Cerebellar nuclear complex (tissue), 1 donor: ENCODE measurements around the gene MEF2A.

Source experiments
- DNase-seq, 2 experiments: peaks; one replicate each; lab custom pipeline; 2025; lab: John Stamatoyannopoulos, UW

The MEF2A gene

DNA sequence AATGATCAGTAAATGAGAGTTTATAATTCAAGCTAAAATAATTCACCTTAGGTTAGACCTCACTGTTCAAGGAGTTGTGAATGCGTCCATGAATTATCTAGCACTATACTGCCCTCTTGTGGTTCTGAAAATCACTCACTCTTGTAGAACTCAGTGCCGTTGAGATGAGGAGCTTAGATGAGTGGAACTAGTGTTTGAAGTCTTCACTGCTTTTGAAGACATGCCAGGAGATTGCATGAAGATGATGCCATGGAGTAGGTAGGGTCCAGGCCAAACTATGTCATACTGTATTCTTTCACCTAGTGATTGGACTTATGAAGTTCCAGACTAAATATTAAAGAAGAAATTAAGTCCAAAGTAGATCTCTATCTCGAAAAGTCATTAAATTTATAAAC is 138.7 kb downstream of the MEF2A start:
- peak in 1 of 2 experiments; percentile 75 for DNase-seq

DNA sequence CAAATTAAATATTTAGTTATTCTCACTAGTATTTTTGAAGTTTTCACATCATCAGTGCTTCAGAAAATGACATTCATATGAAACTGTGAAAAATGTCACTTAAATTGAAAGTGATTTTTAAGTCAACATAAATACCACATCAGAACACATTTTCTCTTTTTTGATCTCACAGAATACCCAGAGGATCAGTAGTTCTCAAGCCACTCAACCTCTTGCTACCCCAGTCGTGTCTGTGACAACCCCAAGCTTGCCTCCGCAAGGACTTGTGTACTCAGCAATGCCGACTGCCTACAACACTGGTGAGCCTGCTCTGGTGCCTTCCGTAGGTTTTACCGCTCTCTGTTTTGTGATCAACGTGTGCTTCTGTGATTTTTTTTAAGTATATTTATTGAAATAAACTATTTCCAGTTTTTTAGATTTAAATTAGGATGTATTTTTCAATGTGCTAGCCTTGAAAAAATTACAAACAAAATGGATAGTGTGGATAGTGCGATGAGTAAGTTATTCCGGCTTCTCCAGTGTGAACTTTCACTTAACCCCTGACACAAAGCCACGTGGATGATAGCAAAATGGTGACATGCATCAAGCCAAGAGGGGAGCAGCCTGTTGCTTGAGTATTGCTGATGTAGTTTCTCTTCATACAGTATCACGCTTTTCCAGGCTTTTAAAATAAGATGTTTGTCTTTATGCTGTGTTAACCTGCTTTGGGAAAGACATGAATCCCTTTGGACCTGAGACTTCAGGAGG is 140.9 kb downstream of the MEF2A start:
- no peak for DNase-seq

DNA sequence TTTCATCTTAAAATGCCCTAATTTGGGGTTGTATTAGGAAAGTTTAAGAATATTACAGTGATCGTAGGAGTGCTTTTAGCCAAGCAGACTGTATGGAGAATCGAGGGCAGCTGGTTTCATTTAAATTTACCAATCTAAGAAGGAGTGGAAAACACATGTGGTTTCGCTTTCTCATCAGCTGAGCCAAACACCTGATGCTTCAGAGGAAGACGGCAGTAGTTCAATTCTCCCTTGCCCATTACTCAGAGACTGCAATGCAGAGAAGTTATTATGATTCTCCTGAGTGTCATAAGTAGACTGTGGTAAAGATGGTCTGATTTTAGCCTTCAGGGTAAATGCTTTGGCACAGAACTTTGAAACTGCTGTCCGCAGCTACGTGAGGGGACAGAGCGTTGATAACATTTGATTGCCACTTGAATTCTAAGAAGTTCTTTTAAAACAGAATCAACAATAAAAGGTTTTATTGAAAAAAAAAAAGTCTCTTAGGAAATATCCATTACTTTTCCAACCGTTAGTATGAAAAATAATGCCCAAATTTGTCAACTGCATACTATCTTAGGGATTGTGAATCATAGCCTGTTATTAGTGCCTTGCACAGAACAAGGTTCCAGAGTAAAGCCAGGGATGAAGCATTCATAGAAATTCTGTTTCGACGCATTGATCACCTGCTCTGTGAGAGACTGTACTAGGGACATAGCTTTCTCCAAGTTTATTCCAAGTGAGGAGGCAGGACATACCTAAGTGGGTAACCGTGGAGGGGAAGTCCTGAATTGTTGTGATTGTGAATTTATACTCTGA is 141.9 kb downstream of the MEF2A start:
- DNase-seq, result no peak

DNA sequence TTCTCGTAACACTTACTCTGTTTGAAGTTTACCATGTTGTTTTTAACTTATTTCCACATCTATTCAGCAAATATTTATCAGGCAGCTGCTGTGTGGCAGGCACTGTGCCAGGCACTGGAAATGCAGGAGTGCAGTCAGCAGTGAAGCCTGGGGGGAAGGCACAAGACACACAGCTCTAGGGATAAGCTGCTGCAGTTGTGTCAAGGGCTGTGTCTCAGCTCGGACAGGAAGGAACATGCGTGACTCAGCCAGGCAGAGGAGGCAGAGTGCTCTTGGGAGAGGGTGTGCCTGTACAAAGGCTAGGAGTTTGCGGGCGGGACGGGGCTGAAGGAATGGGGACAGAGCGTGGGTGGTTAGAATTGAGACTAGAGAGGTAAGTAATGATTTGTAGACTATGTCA is 142.8 kb downstream of the MEF2A start:
- no peak for DNase-seq

DNA sequence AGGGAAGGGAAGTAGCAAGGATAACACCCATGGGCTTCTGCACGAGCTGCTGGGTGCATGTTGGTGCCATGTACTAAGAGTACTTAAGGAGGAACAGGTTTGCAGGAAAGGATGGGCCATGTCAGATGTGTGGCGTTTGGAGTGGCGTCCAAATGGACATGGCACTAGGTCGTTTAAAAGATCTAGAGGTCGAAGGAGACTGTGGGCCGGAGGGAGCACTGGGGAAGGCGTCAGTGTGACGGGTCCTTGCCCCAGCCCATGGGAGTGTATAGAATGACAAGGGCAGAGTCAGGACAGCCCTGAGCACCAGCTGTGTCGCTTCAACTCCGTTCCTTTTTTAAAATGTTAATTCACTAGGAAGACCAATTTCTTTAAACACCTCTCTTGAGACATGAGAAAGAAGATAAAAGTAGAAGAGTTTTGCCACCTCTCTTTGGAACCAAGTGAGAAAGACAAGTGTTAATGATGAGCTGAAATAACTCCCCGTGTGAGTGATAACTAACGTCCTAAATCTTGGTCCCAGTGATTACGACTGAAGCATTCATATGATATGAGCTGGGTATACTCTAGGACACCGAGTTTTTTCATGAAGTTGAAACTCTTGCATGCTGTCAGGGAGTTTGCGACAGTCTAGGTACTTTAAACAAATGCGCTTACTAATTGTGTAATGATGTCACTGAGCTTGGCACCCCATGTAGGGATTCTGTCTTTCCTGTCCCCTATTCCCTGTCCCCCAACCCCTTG is 143.6 kb downstream of the MEF2A start:
- no peak for DNase-seq

DNA sequence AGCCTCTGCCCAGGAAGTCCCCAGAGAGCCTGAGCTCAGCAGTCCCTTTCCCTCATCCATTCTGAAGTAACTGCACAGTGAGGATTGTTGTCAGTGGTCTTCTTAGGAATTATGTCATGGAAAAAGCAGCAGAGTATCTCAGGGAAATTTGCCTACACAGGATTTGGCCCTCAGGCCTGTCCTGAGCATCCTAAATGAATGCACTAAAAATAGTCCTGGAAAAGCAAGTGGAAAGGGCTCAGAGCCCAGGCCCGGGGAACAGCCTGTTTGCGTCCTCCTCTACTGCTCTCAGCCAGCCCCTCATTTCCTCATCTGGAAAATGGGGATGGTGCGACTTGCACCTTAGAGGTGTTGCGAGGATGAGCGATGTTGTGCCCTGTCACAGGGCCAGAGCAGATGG is 145.8 kb downstream of the MEF2A start:
- no peak for DNase-seq

DNA sequence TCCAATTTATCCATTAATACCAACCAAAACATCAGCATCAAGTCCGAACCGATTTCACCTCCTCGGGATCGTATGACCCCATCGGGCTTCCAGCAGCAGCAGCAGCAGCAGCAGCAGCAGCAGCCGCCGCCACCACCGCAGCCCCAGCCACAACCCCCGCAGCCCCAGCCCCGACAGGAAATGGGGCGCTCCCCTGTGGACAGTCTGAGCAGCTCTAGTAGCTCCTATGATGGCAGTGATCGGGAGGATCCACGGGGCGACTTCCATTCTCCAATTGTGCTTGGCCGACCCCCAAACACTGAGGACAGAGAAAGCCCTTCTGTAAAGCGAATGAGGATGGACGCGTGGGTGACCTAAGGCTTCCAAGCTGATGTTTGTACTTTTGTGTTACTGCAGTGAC is 146.6 kb downstream of the MEF2A start:
- DNase-seq, result no peak

DNA sequence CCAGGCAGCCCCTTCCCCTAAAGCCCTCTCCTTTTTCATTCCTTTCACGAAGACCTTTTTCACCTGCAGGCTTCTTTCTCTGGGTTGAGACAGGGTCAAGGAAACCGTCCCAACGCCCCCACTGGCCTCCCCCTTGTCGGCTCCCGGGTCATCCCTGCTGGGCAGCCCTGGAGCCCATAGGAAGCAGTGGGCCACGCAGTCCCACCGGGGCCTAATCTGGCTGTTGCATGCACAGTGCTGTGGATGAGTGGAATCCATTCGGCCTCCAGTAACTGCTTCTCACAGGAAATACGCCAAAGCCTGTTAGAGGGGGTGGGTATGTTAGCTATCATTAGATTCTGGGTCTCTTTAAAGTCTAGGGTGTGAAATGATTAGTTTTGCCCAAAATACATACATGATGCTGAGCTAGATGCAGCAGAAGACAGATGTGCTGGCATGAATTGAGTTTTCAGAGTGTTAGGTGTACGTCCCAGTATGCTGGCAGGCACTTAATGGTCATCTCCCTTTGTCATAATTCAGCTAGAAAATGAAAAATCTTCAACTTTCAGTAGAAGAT is 150.8 kb downstream of the MEF2A start:
- no peak for DNase-seq

DNA sequence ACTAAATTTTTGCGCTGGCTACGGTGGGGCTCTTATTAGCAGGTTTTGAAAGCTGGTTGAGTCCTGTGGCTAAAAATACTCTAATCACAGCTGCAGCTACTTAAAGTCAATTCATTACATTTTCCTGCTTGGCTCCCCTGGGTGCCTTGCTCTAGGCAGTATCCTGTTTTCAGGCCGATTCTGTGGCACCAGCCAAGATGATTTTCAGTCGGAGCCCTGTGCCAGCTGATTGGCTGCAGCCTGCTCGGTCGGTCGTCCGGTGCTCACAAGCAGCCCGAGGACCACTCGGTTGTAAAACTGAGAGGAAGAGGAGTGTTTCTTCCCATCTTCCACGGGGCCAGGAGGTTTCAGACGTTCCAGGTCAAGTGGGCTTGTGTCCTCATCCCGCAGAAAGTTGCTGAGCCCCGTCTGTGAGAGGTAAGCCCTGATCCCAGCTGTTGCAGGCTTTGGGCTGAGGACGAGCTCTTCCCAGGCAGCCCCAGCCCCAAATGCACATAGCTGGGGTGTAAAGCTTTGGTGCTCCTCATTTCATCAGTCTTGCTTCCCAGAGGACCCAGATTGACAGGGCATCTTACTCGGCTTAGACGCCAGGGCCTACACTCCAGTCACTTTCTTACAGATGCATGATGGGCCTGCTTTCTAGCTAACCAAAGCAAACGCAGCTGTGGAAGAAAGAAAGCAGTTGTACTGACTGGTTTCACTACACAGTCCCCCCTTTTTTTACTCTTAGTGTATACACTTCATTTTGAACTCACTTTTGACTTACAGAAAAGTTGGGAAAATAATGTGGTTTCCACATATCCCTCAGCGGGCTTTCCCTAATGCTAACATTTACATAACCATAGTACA is 151.6 kb downstream of the MEF2A start:
- no peak for DNase-seq

DNA sequence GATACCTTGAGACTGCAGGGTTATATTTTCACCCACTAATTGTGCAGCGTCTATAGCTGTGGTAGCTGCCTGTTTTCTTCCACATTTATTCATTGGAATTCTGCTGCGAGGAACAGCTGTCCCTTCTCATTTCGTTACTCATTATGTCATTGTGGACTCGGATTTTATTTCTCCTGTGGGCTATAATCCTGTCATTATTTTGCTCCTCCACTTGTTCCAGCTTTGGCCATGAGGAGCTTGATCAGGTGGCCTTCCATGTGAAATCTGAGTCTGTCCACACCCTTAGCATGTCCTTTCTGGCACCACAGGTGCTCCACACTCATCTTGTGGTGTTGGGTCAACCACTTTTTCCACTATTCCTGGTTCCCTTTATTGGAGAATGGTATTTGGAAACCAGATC is 152.6 kb downstream of the MEF2A start:
- DNase-seq, result no peak

DNA sequence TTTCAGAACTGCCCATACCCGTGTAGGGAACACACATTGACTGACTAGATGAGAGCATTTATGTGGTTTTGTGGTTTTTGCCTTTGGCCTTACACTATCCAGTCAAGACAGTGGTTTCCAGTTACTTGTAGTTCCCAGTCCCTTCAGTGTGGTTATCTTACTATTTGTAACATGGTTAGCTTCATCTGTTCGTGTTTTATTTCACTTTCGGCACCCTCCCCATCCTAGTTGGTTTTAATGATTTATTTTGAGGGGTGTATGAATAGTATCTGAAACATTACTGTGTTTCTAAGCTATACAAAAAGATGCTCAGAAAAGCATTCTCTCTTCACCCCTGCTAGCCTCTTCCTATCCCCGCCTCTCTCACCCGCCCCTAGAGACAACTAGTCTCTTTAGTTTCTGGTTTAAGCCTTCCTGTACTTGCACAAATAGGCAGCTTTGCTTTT is 153.3 kb downstream of the MEF2A start:
- DNase-seq, result no peak

DNA sequence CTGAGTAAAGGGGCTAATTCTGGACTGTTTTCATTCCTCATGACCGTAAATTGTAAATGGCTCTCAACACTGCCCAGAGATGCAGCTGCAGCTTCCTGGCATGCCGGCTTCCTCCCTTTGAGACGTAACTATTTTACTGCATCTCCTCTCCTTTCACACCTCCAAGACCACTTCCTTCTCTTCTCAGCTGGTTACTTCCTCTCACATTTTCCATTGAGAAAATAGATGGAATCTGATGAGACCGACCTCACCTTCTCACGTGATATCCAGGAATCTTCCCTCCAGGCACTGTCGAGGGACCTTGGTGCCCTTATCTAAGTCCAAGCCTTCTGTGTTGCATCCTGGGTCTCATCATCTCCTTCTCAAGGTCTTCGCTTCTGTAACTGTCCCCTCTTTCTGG is 154.7 kb downstream of the MEF2A start:
- no peak for DNase-seq

DNA sequence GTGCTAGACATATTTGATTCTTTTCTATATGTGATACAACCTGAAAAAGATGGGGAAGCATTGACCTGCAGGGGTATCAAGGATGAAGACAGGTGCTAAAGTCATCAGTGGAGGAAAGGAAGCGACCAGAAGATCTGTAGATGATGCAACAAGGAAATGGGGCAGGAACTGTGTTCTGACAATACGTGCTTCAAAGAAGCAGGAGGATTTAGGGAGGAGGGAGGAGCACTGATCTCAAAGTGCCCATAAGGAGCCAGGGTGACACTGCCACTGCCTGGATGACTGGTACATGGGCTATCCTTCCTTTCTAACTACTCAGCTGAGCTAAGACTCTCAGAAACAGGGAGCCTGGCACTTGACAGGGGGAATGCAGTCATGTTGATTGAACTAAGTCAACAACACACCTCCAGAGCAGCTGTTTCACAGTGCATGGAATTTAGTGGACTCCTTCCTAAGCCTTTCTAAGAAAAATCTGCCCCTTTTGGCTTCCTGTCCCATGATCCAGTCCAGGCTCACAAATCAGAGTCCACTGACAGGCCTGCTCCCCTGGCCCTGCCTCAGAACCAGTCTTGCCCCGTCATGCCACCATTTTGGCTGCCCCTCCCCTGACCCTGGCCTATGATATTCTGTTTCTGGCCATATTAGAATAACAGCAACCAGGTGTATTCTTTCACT is 155.5 kb downstream of the MEF2A start:
- DNase-seq, result no peak

DNA sequence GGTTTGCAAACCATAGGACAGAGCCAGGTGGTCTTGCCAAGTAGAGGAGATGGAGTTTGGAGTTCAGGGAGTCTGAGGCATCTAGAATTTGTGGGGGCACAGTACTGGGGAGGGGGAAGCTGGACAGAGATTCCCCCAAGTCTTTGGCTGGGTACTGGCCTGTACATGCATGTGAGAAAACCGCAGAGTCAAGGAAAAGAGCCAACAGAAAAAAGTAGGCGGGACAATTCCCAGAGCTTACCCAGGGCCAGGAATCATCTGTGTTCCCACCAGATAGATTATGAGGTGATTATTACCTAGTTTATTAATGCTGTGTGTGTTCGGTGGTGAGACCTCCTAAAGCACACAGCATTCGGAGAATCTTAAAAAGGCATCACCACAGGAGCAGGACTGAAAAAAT is 156.1 kb downstream of the MEF2A start:
- no peak for DNase-seq

DNA sequence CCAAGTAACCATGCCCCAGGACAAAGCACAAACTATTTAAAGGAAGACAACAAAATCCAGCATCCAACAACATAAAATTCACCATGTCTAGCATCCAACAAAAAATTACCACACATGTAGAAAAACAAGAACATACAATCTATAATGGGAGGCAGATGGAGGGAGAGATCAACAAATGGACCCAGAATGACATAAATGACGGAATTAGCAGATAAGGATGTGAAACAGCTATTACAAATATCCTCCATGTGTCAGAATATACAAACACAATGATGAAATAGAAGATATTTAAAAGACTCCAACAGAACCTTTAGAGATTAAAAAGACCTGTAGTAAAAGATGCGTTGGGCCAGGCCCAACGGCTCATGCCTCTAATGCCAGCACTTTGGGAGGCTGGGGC is 156.6 kb downstream of the MEF2A start:
- DNase-seq, result no peak

DNA sequence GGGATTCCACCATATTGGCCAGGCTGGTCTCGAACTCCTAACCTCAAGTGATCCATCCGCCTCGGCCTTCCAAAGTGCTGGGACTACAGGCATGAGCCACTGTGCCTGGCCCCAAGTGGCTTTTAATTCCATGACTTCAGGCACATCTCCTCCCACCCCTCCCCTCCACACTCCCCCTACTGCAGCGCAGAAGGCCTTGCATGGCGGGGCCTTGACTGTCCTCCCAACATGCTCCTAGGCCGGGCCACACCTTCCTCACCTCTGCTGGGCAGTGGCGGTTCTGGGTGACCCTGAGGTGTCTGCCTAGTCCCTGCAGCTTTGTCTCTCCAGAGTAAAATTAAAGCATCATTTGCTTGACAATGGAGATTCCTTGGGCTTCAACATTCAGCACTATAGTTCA is 160.5 kb downstream of the MEF2A start:
- no peak for DNase-seq

DNA sequence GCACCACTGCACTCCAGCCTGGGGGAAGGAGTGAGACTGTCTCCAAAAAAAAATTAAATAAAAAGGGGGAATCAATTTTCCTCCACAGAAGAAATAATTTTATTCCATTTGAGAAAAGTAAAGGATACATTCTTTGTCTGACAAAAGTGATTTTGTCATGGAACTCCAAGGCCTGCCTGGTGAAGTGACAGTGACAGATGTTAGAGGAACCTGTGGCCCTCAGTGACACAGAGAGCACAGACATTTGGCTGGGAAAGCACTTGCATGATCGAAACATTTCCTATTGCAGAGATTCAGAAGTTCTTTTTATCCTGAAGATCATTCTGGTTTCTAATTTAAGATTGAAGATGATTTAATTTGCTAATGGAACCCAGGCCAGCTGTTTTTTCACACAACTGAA is 161.5 kb downstream of the MEF2A start:
- no peak for DNase-seq

DNA sequence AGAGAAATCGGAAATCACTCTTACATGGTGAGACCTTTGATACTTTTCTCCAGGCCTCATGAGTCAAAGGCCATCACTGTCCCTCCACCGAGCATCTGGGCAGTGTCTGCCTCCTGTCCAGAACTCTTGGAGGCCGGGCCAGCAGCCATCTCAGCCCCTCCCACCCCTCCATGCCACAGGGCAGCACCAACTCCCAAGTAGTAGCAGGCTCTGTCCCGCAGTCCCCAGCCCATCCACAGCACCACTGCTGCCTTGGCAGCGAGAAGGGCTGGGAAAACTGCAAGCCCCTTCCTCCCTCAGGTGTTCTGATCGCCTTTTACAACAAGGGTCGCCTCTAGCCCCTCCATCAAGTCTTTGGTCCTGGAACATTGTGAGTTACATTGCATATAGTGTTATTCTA is 161.9 kb downstream of the MEF2A start:
- no peak for DNase-seq

DNA sequence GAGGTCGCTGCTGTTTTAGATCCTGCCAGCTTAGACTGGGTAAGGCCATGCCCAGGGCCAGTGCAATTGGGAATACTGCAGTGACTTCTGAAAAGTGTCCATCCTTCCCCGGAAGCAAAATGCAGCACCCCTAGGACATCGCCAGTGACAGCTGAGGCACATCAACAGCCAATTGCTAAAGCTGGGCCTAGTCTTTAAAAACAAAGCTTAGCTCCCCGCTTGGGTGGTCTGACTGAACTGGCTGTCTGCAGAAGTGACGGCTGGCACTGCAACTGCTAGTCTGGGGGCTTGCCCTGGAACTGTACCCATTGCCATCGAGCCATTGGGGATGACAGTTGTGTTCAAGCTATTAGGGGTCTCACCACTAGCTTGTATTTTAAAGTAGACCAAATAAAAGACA is 163.1 kb downstream of the MEF2A start:
- no peak for DNase-seq

DNA sequence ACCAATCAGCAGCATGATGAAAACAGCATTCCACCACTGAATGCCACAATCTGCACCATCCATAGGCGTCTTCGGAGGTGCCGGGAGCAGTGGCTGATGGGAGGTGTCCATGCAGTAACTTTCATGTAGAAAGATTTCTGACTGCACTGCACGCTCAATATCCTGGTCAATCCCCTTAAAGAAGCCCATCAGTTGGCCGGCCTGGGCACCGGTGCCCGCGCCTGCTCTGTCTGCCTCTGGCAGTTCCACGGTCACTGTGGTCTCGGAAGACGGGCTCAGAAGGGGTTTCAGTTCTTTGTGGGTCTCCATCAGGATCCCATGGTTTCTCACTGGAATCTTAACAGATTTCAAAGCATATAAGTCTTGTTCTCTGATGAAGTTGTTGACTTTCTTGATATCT is 163.5 kb downstream of the MEF2A start:
- no peak for DNase-seq

DNA sequence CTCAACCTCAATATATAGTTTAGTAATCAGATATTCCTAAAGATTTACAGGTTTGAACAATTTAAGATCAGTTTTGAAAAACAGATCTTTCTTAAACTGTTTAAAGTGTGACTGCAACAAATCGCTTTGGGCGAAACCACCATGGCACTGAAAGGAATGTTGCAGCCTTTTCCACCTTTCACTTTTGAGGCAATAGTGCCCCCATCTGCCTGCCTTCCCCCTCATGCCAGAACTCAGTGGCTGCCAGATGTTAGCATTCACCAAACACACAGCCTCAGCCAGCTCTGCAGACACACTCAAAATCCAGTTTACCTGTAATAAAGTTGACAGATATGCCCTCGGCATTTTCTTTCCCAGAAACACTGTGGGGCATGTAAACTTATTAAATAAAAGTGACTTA is 164.1 kb downstream of the MEF2A start:
- DNase-seq, result no peak
